IMR-90 (cell line): ENCODE results near the gene CTRB2. TPM values are rescaled to one million over a fixed set of nuclear protein-coding genes. Genes with fewer than 3 reads are reported as not detected.

ENCODE experiments used
- ATAC-seq: fragments of 200-7000 bp; cut with Tn5 transposase; 2 replicates; pipeline ENCODE4 v1.9.1; 2020; ENCODE audit warnings: low read depth, mild to moderate bottlenecking, moderate library complexity
- BruUV-seq: library from RNA; stranded (reverse); fragments of 400-500 nt; replicated peaks from 2 replicates; lab custom pipeline; 2021; lab: Mats Ljungman, UMichigan
- CTCF ChIA-PET: fragments of 300-600 bp; formaldehyde crosslinking; extraction: SDS; loops from one replicate; lab custom pipeline; 2021; ENCODE audit warnings: antibody characterized with exemption; lab: Yijun Ruan, JAX
- POLR2A ChIA-PET: fragments of 300-600 bp; sonication (Branson Sonifier 250); formaldehyde crosslinking; loops from one replicate; lab custom pipeline; 2022; ENCODE audit warnings: antibody characterized with exemption; ENCODE audit not compliant: unreplicated experiment; lab: Charles Lee
- DNase-seq: peaks from one replicate; pipeline ENCODE4 v3.0.0; 2013
- H2AFZ ChIP-seq: replicated peaks from 2 replicates; pipeline ENCODE3; 2013; ENCODE audit warnings: low read length, mild to moderate bottlenecking; ENCODE audit not compliant: poor library complexity
- H2AK5ac ChIP-seq: 2 replicates; pipeline ENCODE4 v1.6.1; 2013; ENCODE audit warnings: low read depth, low read length, inconsistent platforms
- H2AK9ac ChIP-seq: replicated peaks from 2 replicates; pipeline ENCODE3; 2013; ENCODE audit warnings: mild to moderate bottlenecking, low read depth, low read length, moderate library complexity; ENCODE audit not compliant: poor library complexity
- H2BK120ac ChIP-seq: 2 replicates; pipeline ENCODE4 v1.6.1; 2013; ENCODE audit warnings: low read depth, low read length, inconsistent platforms
- H2BK15ac ChIP-seq: 3 replicates; pipeline ENCODE4 v1.6.1; 2013; ENCODE audit warnings: low read depth, low read length, inconsistent platforms
- H2BK20ac ChIP-seq: 2 replicates; pipeline ENCODE4 v1.6.1; 2013; ENCODE audit warnings: low read depth, mild to moderate bottlenecking, inconsistent platforms, low read length, moderate library complexity
- H2BK5ac ChIP-seq: 2 replicates; pipeline ENCODE4 v1.6.1; 2013; ENCODE audit warnings: mild to moderate bottlenecking, low read depth, low read length, inconsistent platforms; ENCODE audit not compliant: poor library complexity, severe bottlenecking
- H3K14ac ChIP-seq: replicated peaks from 2 replicates; pipeline ENCODE4 v1.6.1; 2013; ENCODE audit warnings: low read depth, low read length, inconsistent platforms
- H3K18ac ChIP-seq: 2 replicates; pipeline ENCODE4 v1.6.1; 2013; ENCODE audit warnings: low read depth, low read length, control low read depth
- H3K23ac ChIP-seq: 2 replicates; pipeline ENCODE4 v1.6.1; 2013; ENCODE audit warnings: low read depth, low read length, inconsistent platforms
- H3K27ac ChIP-seq: 2 replicates; pipeline ENCODE4 v1.5.1; 2013; ENCODE audit warnings: mild to moderate bottlenecking, control low read depth, low read length; ENCODE audit not compliant: insufficient read depth
- H3K27me3 ChIP-seq: 2 replicates; pipeline ENCODE4 v1.6.1; 2013; ENCODE audit warnings: low read length; ENCODE audit not compliant: control insufficient read depth, insufficient read depth
- H3K36me3 ChIP-seq: 2 replicates; pipeline ENCODE4 v1.6.1; 2013; ENCODE audit warnings: low read length, mixed read lengths; ENCODE audit not compliant: control insufficient read depth, insufficient read depth
- H3K4ac ChIP-seq: 2 replicates; pipeline ENCODE4 v1.6.1; 2013; ENCODE audit warnings: low read depth, low read length, inconsistent platforms
- H3K4me1 ChIP-seq: 2 replicates; pipeline ENCODE4 v1.6.1; 2013; ENCODE audit warnings: low read length, mixed read lengths; ENCODE audit not compliant: control insufficient read depth, insufficient read depth
- H3K4me2 ChIP-seq: 2 replicates; pipeline ENCODE4 v1.6.1; 2013; ENCODE audit warnings: low read depth, mild to moderate bottlenecking, control low read depth, low read length, moderate library complexity
- H3K4me3 ChIP-seq: 2 replicates; pipeline ENCODE4 v1.5.1; 2013; ENCODE audit warnings: low read depth, mild to moderate bottlenecking, control low read depth, low read length, moderate library complexity; ENCODE audit not compliant: insufficient read depth
- H3K56ac ChIP-seq: 2 replicates; pipeline ENCODE4 v1.6.1; 2013; ENCODE audit warnings: low read length, inconsistent platforms; ENCODE audit not compliant: insufficient read depth; ENCODE audit errors: extremely low read depth
- H3K79me1 ChIP-seq, 2 experiments: 2 replicates each; pipeline ENCODE4 v1.6.1; 2013; ENCODE audit warnings: low read length in 2 of 2, inconsistent platforms in 1 of 2, low read depth in 1 of 2
- H3K9ac ChIP-seq: 2 replicates; pipeline ENCODE4 v1.6.1; 2013; ENCODE audit warnings: low read depth, low read length, control low read depth
- H3K9me1 ChIP-seq: 2 replicates; pipeline ENCODE4 v1.6.1; 2013; ENCODE audit warnings: low read length, inconsistent platforms; ENCODE audit not compliant: insufficient read depth
- H3K9me3 ChIP-seq: 2 replicates; pipeline ENCODE4 v1.6.1; 2013; ENCODE audit warnings: low read length; ENCODE audit not compliant: control insufficient read depth, insufficient read depth
- H4K20me1 ChIP-seq: 2 replicates; pipeline ENCODE4 v1.6.1; 2013; ENCODE audit warnings: low read length, inconsistent platforms; ENCODE audit not compliant: insufficient read depth
- H4K5ac ChIP-seq: 2 replicates; pipeline ENCODE4 v1.6.1; 2013; ENCODE audit warnings: mild to moderate bottlenecking, low read depth, low read length, control low read depth
- H4K8ac ChIP-seq, 2 experiments: 2 replicates each; pipeline ENCODE4 v1.6.1; 2013; ENCODE audit warnings: low read depth in 2 of 2, low read length in 2 of 2, control low read depth in 1 of 2, inconsistent platforms in 1 of 2
- H4K91ac ChIP-seq: 2 replicates; pipeline ENCODE4 v1.6.1; 2013; ENCODE audit warnings: low read depth, low read length, inconsistent platforms; ENCODE audit not compliant: insufficient read depth
- BHLHE40 ChIP-seq: fragments of 150-350 bp; IDR thresholded peaks from 2 replicates; pipeline ENCODE4 v1.6.1; 2016; ENCODE audit warnings: mild to moderate bottlenecking, low read depth, low read length
- CEBPB ChIP-seq: IDR thresholded peaks from 2 replicates; pipeline ENCODE4 v1.6.1; 2012; ENCODE audit warnings: low read depth, low read length, improper control_type of control experiment
- CHD1 ChIP-seq: IDR thresholded peaks from 2 replicates; pipeline ENCODE4 v1.6.1; 2012; ENCODE audit warnings: low read depth, low read length, improper control_type of control experiment
- CTCF ChIP-seq: conservative IDR thresholded peaks from 2 replicates; pipeline ENCODE4 v1.5.1; 2012; ENCODE audit warnings: mild to moderate bottlenecking, low read depth, low read length, improper control_type of control experiment
- ELK1 ChIP-seq: fragments of 150-350 bp; IDR thresholded peaks from 2 replicates; pipeline ENCODE4 v1.6.1; 2016; ENCODE audit warnings: low read depth, mild to moderate bottlenecking, low read length, moderate library complexity, borderline replicate concordance
- FOS ChIP-seq: fragments of 150-350 bp; IDR thresholded peaks from 2 replicates; pipeline ENCODE4 v1.6.1; 2016; ENCODE audit warnings: low read depth, low read length
- MAFK ChIP-seq: IDR thresholded peaks from 2 replicates; pipeline ENCODE4 v1.6.1; 2012; ENCODE audit warnings: low read depth, low read length, improper control_type of control experiment
- MAZ ChIP-seq: IDR thresholded peaks from 2 replicates; pipeline ENCODE4 v1.6.1; 2012; ENCODE audit warnings: low read depth, mild to moderate bottlenecking, low read length, improper control_type of control experiment, moderate library complexity, borderline replicate concordance
- MXI1 ChIP-seq: IDR thresholded peaks from 2 replicates; pipeline ENCODE4 v1.6.1; 2012; ENCODE audit warnings: low read depth, mild to moderate bottlenecking, low read length, moderate library complexity, borderline replicate concordance
- NFE2L2 ChIP-seq: fragments of 150-350 bp; IDR thresholded peaks from 2 replicates; pipeline ENCODE4 v1.6.1; 2016; ENCODE audit warnings: low read depth, mild to moderate bottlenecking, low read length
- POLR2A ChIP-seq: IDR thresholded peaks from 2 replicates; pipeline ENCODE4 v1.6.1; 2012; ENCODE audit warnings: mild to moderate bottlenecking, low read depth, low read length
- RAD21 ChIP-seq: IDR thresholded peaks from 2 replicates; pipeline ENCODE4 v1.6.1; 2012; ENCODE audit warnings: low read length, improper control_type of control experiment
- RCOR1 ChIP-seq: IDR thresholded peaks from 2 replicates; pipeline ENCODE4 v1.6.1; 2012; ENCODE audit warnings: mild to moderate bottlenecking, low read length, improper control_type of control experiment; ENCODE audit not compliant: insufficient replicate concordance
- RFX5 ChIP-seq: IDR thresholded peaks from 2 replicates; pipeline ENCODE4 v1.8.0; 2012; ENCODE audit warnings: low read depth, mild to moderate bottlenecking, low read length, moderate library complexity
- SMC3 ChIP-seq: fragments of 150-350 bp; IDR thresholded peaks from 2 replicates; pipeline ENCODE4 v1.6.1; 2016; ENCODE audit warnings: low read depth, mild to moderate bottlenecking, antibody characterized with exemption, low read length, moderate library complexity
- USF2 ChIP-seq: fragments of 150-350 bp; IDR thresholded peaks from 2 replicates; pipeline ENCODE4 v1.6.1; 2017; ENCODE audit warnings: mild to moderate bottlenecking, antibody characterized with exemption, low read length, low read depth
- WGBS, 2 experiments: methylation state at CpG; one replicate each; pipeline versions ENCODE4 v1.1.5 to v1.1.7; 2013; ENCODE audit warnings: missing lambda C conversion rate in 2 of 2; ENCODE audit not compliant: insufficient read length in 1 of 2; ENCODE audit errors: extremely low coverage in 2 of 2; 5-methylcytosine and 5-hydroxymethylcytosine counted together
- dilution Hi-C: fragments of 300-500 bp; cut with HindIII; formaldehyde crosslinking; loops from one replicate; pipeline ENCODE4 v1.14.3; 2018; ENCODE audit warnings: low sequenced_read_pairs; ENCODE audit not compliant: unreplicated experiment
- in situ Hi-C: fragments of 300-500 bp; cut with MboI; formaldehyde crosslinking; loops from 3 replicates; pipeline ENCODE4 v1.14.3; 2019; ENCODE audit warnings: low sequenced_read_pairs, inconsistent platforms, mixed read lengths
- intact Hi-C: fragments of 100-400 bp; cut with micrococcal nuclease; formaldehyde crosslinking; loops from 2 replicates; pipeline ENCODE4 v1.10.0; 2022
- polyA plus RNA-seq, 3 experiments: library from polyadenylated mRNA; depleted of rRNA; stranded (reverse); fragments of >200 nt; gene quantifications; 2 replicates each; pipeline ENCODE4 v1.2.3, GENCODE V29; 2012; ENCODE audit warnings: low replicate concordance in 1 of 3
- total RNA-seq: library from RNA; depleted of rRNA; stranded (reverse); fragments of >200 nt; gene quantifications from 2 replicates; pipeline ENCODE4 v1.2.3, GENCODE V29; 2012

The CTRB2 gene
- total and polyA plus RNA-seq, 2 of the 4 experiments (the other 2 are of a cell fraction) = not detected

- no peaks in the 10 kb centered on the region for H3K27me3 ChIP-seq
Observed at GRCh38 chr16:75217389-75217851, 10.5 kb upstream of the CTRB2 start.

More at GRCh38 chr16:75217389-75217851, 10.5 kb upstream of the CTRB2 start:
- dilution Hi-C loops (no loop called here), in situ Hi-C loops (loop anchor here (25.0 kb wide), 2 partner anchors 370 to 545 kb away; no protein-coding TSS in a partner anchor), intact Hi-C loops (no loop called here)
- CTCF ChIA-PET = no interaction called here
- Histone ChIP-seq H3K18ac (no peak overlapping the region), H4K8ac (no peak overlapping the region), H2AFZ (no peak overlapping the region), H2BK20ac (no peak overlapping the region), H4K91ac (no peak overlapping the region), H4K5ac (no peak overlapping the region), H4K20me1 (no peaks in the 10 kb centered on the region), H3K23ac (no peak overlapping the region), H2AK9ac (no peak overlapping the region), H3K36me3 (no peaks in the 10 kb centered on the region), H3K9me1 (no peaks in the 10 kb centered on the region), H3K4ac (no peak overlapping the region), H3K79me1 (no peaks in the 10 kb centered on the region), H2BK5ac (no peak overlapping the region), H3K4me1 (no peaks in the 10 kb centered on the region), H2BK120ac (no peak overlapping the region), H3K4me3 (no peak overlapping the region), H2BK15ac (no peak overlapping the region), H3K14ac (no peak overlapping the region), H3K9ac (no peak overlapping the region), H3K9me3 (no peaks in the 10 kb centered on the region), H2AK5ac (no peak overlapping the region), H3K56ac (no peak overlapping the region), H3K27ac (no peak overlapping the region), H3K4me2 (no peak overlapping the region)
- POLR2A ChIA-PET = no interaction called here
- no peak for TF ChIP-seq MXI1
- TF ChIP-seq MAZ = no peak
- TF ChIP-seq NFE2L2 = no peak
- no peak for TF ChIP-seq RFX5
- no peak for TF ChIP-seq BHLHE40
- no peak for TF ChIP-seq MAFK
- no peak for TF ChIP-seq RCOR1
- TF ChIP-seq CTCF = no peak
- TF ChIP-seq ELK1 = no peak
- no peak for TF ChIP-seq USF2
- TF ChIP-seq FOS = no peak
- TF ChIP-seq CHD1 = no peak
- TF ChIP-seq CEBPB = no peak
- no peak for TF ChIP-seq POLR2A
- TF ChIP-seq RAD21 = no peak
- TF ChIP-seq SMC3 = no peak
- 91% methylated on average over 4 of the region's 11 CpGs; no CpG with 5 or more reads in 1 of the 2 experiments for WGBS, 2 experiments
- DNase-seq (no peak), ATAC-seq (no peak)
- BruUV-seq = no TSS peak
